GM12873 (cell line): ENCODE data around the gene CAST.

Experiments
- CTCF ChIP-seq: IDR thresholded peaks from 2 replicates; pipeline ENCODE4 v1.5.1; 2012; ENCODE audit warnings: low read depth, mild to moderate bottlenecking, moderate library complexity, low read length, control low read depth; ENCODE audit not compliant: insufficient read depth; ENCODE audit errors: missing control alignments

CAST gene

DNA sequence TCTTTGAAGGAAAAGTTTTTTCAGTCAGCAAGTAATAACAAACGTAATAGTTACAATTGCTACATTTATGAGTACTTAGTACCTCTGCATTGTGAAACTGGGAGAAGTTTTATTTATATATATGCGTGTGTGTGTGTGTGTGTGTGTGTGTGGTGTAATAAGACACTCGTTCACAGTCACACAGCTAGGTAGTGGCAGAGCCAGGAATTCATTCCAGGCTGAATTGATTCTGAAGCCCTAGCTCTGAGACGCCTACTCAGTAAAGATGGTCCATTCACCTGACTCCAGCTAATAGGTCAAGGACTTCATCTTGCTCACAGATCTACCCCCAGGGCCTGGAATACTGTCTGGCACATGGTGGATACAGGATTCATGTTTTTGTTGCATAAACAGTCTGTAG is 13.6 kb upstream of the CAST start:
- no peak for TF ChIP-seq CTCF

DNA sequence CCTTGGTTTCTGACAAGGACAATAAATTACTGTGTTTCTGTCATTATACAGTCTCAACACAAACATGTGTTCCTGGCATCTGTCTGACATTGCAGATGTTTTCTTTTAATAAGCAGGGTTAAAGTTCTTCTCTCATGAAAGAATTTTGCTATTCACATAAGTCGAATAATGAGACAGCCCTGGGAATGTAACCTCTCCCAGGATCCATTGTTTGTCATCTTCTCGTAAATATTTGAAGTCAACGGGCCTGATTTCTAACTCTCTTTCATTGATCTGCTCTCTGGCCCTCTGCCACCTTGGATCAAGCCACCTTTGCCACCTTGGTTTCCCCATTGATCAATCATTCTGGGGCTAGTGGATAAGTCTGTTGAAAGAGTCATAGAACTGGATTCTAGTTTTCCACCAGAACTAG is 12.9 kb upstream of the CAST start:
- TF ChIP-seq CTCF: no peak

DNA sequence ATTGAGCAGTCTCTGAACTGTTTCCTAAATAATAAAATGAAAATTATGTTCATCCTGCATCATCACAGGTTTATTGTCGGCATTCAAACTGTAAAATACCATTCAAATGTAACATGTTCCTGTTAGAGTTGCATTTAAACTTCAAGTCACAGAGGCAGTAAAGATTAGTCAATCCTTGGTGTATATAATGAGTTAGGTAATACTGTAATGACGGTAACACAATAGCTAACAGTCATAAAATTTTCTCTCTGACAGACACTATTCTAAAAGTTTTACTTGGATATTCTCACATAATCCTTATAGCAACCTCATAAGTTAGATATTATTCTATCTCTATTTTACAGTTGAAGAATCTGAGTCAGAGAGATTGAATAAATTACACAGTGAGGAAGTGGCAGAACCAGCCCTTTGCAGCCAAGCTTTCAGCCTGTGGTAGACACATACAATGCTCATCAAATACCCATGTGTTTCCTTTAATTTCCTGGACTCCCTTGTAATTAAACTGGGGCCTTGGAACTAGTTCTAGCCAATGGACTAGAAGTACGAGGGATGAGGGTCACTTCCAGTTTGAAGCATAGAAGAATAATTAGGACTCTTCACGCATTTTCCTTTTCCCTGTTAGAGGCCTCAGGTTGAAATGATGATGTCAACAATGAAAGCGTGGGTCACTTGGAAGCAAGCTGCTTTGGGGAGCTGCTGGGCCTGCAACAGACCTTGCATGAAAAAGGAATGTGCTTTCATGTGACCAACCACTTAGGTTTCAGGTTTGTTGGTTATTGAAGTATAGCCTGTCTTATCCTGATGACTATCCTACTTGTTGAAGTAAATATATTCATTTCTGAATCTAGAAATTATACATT is 12.3 kb upstream of the CAST start:
- no peak for TF ChIP-seq CTCF

DNA sequence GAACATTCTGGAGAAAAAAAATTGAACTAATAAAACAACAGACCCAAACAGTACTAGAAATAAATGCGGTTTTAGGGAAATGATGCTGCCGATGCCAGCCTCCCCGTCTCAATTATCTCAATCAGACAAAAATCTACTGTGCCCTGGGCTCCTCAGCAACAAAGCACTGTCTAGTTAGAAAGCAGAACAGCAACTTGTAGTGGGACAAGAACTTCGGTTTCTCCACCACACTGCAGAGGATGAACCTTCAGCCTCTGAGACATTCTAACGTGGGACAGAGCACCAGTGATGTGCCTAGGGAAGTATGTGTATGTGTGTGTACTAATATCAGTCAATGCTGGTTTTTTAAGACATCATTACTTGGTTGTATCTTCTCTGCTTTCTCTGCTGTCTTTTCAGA is 11.1 kb upstream of the CAST start:
- no peak for TF ChIP-seq CTCF

- TF ChIP-seq CTCF: peak; percentile 49
Observed at GRCh38 chr5:96651948-96652753, 10.0 kb upstream of the CAST start.

DNA sequence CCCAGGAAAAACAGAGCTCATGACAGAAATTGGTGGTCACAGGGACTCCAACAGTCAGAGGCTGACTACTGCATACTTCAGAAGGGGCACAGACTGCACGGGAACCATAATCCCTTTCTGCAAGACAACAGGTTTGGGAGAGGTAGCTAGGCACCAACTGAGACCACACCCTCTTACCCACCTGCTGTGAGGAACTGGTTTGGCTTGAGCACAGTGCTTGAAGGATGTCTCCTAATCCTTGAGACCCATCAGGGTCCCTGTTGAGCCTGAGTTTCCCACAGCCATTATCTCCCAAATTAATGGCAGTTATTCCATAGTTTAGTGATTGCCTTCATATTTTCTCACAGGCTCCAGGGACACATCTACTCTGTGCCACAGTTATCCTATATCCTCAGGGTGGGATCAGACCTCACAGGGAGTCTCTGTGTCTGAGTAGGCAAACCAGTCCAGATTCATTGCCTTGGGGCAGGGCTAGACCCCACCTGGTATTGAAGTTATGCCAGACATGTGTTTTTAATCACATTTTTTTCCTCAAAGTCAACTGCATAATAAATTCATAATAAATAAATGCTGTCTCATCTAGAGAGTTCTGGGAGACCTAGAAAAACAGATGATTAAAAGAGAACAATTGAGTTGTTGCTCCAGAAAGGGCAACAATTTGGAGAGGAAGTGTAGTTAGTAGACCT is 9.3 kb upstream of the CAST start:
- TF ChIP-seq CTCF: no peak

DNA sequence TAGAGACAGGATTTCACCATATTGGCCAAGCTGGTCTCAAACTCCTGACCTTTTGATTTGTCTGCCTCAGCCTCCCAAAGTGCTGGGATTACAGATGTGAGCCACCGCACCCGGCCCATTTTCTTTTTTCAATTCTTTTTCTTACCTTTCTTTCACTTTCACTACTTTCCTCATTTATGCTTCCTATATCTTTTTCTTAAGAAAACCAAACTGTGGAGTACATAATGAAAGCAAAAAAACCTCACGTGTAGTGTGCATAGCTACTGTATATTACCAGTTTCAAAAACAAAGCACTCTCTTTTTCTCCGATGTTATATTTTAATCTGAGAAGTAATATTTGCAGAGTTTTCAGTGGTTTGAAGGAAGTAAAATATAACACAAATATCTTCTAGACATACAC is 8.0 kb upstream of the CAST start:
- no peak for TF ChIP-seq CTCF
